NT2/D1 (cell line): Measurements from ENCODE around the gene MEIS1.

ENCODE experiments used
- SUZ12 ChIP-seq: IDR thresholded peaks from 2 replicates; pipeline ENCODE4 v1.6.1; 2011; ENCODE audit not compliant: insufficient read length, insufficient read depth; ENCODE audit errors: extremely low read depth
- YY1 ChIP-seq: IDR thresholded peaks from 2 replicates; pipeline ENCODE4 v1.6.1; 2011; ENCODE audit not compliant: insufficient read length, insufficient read depth
- ZNF274 ChIP-seq: IDR thresholded peaks from 2 replicates; pipeline ENCODE4 v1.6.1; 2011; ENCODE audit warnings: mild to moderate bottlenecking, low read depth, low read length

DNA sequence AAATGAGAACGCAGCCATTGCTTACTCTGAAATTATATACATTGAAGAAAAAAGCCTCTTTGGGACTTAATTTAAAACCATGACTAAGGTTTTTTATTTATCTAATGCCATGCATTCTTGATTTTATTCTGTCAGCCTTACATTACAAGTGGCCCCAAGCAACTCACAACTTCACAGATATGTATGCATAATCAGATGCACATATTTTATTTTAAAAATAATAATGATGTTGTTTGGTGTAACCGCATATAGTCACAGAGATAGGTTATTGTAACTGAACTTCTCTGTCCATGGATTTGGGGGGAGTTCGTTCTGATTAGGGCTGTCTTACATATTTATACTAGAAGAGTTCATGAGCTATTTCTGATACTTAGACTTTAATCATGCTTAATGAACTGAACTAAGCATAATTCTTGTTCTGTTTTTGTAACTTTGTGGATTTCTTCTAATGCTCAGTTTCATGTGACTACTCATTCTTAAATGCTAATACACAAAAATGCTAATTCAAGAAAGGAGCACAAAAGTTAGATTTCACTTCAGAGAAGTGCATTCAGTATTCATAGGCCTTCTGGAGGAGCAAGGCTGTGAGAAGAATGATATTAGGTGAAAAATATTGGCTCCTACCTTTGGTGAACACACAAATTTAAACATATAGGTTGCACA, 26.2 kb downstream of the MEIS1 start:
- no peak for TF ChIP-seq SUZ12
- TF ChIP-seq YY1: no peak
- TF ChIP-seq ZNF274: no peak
